ENCODE measurements around the gene SLC2A8. TPM values are rescaled to one million over a fixed set of nuclear protein-coding genes. Genes with fewer than 3 reads are reported as not detected.

The SLC2A8 gene
- total RNA-seq, 1 experiment from 2014 or later: 10.8 TPM

DNA sequence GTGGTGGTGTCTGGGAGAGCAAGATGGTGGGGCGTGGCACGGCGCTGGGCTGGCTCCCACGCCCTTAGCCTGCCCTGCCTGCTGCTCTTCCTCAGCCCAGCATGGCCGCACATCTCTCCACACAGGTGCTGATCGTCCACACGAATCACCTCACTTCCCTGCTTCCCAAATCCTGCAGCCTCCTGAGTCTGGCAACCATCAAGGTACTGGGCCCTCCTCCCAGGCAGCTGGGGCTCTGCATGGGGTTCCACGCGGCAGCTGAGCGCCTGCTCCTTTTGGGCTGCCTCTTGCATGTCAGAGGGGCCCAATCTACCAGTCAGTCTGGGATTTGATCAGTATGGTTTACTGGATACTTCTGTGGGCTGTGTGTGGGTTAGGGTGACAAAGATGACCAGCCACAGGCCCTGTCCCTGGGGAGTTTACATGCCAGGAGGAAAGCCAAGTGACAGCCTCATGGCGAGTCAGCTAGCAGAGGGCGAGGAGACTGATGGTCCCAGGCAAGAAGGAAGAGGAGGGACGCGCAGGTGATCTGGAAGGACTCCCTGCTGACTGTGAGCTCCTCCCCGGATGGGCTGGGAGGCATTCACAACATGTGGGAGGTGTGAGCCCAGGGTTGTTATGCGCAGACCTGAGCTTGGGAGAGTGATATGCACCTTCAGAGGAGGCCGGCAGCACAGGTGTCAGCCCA is 60.4 kb downstream of the SLC2A8 start:
- Histone ChIP-seq H3K9me3 (no peaks in the 10 kb centered on the region), H3K4me3 (no peak overlapping the region), H3K27me3 (no peaks in the 10 kb centered on the region), H3K36me3 (peaks cover 25% of the 10 kb centered on the region)
- no peak for DNase-seq

Other genes with a start within 250 kb of the SLC2A8 start
- gene GARNL3, start 132.4 kb upstream of the SLC2A8 start, total RNA-seq (2014; rRNA removed; shearing (Covaris generic); ENCODE audit: low replicate concordance): 0.57 and 1.9 TPM in 2 replicates
- gene ZNF79, start 27.2 kb downstream of the SLC2A8 start, total RNA-seq (2014; rRNA removed; shearing (Covaris generic); ENCODE audit: low replicate concordance): 3.3 and 4.4 TPM in 2 replicates
- 2,095 and 2,469 TPM in 2 replicates for gene RPL12, start 54.2 kb downstream of the SLC2A8 start, total RNA-seq (2014; rRNA removed; shearing (Covaris generic); ENCODE audit: low replicate concordance)
- 8.3 and 21.6 TPM in 2 replicates for gene LRSAM1, start 54.3 kb downstream of the SLC2A8 start, total RNA-seq (2014; rRNA removed; shearing (Covaris generic); ENCODE audit: low replicate concordance)
- gene STXBP1, start 215.1 kb downstream of the SLC2A8 start, total RNA-seq (2014; rRNA removed; shearing (Covaris generic); ENCODE audit: low replicate concordance): 0.36 and 87.7 TPM in 2 replicates

Measured in MG63 (cell line).